ENCODE data around the gene ADARB1.
"Not testable (repeated sequence)": the region's sequence is repeated elsewhere in the genome, so short reads cannot be mapped to it uniquely, and the experiment has no call there.

ADARB1 gene

GRCh38 chr21:45074048-45074817, at the start of gene ADARB1:
Gene ADARB1 (plus strand): TSS chr21:45074580. CDS start chr21:45171657, 97,077 bp downstream.
- peak in 1 of 2 donors; percentile 15 for DNase-seq

- no peak for DNase-seq
These were observed 48.2 kb upstream of the ADARB1 start for GRCh38 chr21:45026066-45026745.

- DNase-seq, result no peak
These were observed 47.6 kb upstream of the ADARB1 start for GRCh38 chr21:45026826-45027225.

- no peak for DNase-seq
These were observed 46.9 kb upstream of the ADARB1 start for GRCh38 chr21:45027241-45028196.

- not testable (repeated sequence) for DNase-seq
These were observed 45.7 kb upstream of the ADARB1 start for GRCh38 chr21:45028645-45029044.

GRCh38 chr21:45029298-45029947, 45.0 kb upstream of the ADARB1 start:
- no peak for DNase-seq

- no peak for DNase-seq
These were observed 44.3 kb upstream of the ADARB1 start for GRCh38 chr21:45029948-45030681.

GRCh38 chr21:45030682-45031570, 43.5 kb upstream of the ADARB1 start:
- no peak for DNase-seq

GRCh38 chr21:45031571-45032191, 42.7 kb upstream of the ADARB1 start:
- DNase-seq, result no peak

- no peak for DNase-seq
These were observed 42.0 kb upstream of the ADARB1 start for GRCh38 chr21:45032332-45032731.

- DNase-seq, result no peak
These were observed 41.2 kb upstream of the ADARB1 start for GRCh38 chr21:45032977-45033710.

GRCh38 chr21:45033791-45034555, 40.4 kb upstream of the ADARB1 start:
- no peak for DNase-seq

- DNase-seq, result no peak
These were observed 39.6 kb upstream of the ADARB1 start for GRCh38 chr21:45034556-45035476.

- no peak for DNase-seq
These were observed 38.9 kb upstream of the ADARB1 start for GRCh38 chr21:45035477-45035848.

- DNase-seq, result no peak
These were observed 37.8 kb upstream of the ADARB1 start for GRCh38 chr21:45036630-45037029.

- no peak for DNase-seq
These were observed 36.4 kb upstream of the ADARB1 start for GRCh38 chr21:45037986-45038385.

- no peak for DNase-seq
These were observed 34.8 kb upstream of the ADARB1 start for GRCh38 chr21:45039317-45040156.
